ENCODE measurements around the gene CARS1.

DNA sequence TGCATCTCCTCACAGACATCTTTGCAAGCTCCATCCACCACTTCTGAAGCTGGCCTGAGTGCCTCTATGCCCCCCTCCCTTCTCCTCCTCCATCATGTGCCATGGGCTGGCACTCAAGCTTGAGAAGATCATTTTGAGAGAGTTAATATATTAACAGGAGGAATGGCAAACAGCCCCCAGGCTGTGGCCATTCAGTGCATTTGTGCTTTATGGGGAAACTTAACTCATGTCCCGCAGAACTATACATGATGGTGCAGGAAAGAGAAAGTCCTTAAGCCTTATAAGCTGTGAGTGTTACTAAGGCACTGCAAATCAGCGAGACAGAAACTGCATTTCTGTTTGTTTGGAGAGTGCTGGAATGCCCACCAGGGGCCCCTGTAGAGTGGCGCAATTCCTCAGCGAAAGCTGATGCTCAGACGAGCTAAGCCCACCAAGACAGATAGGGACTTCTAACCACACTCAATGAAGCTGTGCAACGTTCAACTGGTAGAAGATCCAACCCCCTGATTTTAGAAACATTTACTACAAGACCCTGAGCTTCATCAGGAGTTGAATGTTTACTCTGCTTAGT, 101.2 kb downstream of the CARS1 start:
- TF ChIP-seq, protein P1, sequence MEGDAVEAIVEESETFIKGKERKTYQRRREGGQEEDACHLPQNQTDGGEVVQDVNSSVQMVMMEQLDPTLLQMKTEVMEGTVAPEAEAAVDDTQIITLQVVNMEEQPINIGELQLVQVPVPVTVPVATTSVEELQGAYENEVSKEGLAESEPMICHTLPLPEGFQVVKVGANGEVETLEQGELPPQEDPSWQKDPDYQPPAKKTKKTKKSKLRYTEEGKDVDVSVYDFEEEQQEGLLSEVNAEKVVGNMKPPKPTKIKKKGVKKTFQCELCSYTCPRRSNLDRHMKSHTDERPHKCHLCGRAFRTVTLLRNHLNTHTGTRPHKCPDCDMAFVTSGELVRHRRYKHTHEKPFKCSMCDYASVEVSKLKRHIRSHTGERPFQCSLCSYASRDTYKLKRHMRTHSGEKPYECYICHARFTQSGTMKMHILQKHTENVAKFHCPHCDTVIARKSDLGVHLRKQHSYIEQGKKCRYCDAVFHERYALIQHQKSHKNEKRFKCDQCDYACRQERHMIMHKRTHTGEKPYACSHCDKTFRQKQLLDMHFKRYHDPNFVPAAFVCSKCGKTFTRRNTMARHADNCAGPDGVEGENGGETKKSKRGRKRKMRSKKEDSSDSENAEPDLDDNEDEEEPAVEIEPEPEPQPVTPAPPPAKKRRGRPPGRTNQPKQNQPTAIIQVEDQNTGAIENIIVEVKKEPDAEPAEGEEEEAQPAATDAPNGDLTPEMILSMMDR (IDR thresholded peaks at IDR 0.05; ENCODE audit: low read length) = no peak
- no peak for TF ChIP-seq EZH2phosphoT487 (IDR thresholded peaks at IDR 0.05; ENCODE audit: low read length)
